HG03575 (cell line): ENCODE measurements around the gene TRIOBP.

Experiments
- ATAC-seq: cut with Tn5 transposase; IDR thresholded peaks from one replicate; pipeline ENCODE4 v1.9.1; 2021; ENCODE audit not compliant: unreplicated experiment, insufficient number of reproducible peaks, low FRiP score; ENCODE audit errors: extremely low read depth

The TRIOBP gene

GRCh38 chr22:37664249-37665101, 32.4 kb upstream of the TRIOBP start:
- ATAC-seq, result no peak

DNA sequence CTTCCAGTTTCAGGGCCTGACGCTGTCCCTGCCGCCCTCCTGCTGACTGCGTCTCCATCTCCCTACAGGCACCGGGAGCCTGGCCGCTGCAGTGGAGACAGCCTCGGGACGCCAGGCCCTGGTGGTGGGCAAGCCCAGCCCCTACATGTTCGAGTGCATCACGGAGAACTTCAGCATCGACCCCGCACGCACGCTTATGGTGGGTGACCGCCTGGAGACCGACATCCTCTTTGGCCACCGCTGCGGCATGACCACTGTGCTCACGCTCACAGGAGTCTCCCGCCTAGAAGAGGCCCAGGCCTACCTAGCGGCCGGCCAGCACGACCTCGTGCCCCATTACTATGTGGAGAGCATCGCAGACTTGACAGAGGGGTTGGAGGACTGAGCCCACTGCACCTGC, 31.4 kb upstream of the TRIOBP start:
- ATAC-seq, result no peak

DNA sequence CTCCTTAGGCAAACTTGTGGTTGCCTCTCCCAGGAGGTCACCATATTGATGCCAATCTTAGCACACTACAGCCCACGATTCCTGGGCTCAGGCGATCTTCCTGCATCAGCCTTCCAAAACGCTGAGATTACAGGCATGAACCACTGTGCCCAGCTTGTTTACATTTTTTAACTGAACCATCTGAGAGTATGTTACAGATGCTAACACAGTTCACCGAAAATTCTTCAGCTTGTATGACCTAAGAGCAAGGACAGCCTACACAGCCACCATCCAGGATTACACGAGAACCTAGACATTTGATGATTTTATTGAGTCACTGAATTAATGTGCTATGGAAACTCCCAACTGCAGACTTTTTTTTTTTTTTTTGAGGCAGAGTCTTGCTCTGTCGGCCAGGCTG, 27.3 kb upstream of the TRIOBP start:
- ATAC-seq, result no peak

DNA sequence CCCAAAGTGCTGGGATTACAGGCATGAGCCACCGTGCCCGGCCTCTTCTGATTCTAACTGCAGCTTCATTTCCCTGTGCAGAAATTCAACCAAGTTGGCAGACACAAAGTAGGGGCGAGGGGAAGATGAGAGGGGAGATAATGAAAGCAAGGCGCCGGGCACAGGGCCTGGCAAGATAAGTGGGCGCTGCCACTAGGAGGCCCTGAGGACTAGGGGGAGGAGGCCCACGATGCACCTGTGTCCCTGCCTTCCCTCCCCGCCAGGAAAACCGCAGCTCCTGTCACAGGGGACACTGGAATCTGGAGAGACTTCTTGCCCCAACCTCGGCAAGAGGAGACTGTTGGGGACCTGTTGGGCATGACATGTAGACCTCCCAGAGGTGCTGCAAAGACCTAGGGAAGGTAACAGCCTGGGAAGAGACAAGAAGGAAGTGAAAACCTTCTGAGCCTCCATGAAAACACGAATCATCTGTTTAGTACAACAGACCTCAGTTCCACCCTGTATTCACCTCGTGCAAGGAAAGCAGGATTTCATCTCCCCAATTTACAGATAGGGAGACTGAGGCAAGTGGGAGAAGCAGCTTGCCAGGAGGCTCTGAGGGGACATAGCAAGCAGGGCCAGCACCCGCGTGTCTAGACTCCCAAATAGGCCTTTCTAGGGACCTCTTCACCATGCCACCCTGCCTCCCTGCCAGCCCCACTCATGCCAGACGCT, 24.5 kb upstream of the TRIOBP start:
- ATAC-seq, result no peak

DNA sequence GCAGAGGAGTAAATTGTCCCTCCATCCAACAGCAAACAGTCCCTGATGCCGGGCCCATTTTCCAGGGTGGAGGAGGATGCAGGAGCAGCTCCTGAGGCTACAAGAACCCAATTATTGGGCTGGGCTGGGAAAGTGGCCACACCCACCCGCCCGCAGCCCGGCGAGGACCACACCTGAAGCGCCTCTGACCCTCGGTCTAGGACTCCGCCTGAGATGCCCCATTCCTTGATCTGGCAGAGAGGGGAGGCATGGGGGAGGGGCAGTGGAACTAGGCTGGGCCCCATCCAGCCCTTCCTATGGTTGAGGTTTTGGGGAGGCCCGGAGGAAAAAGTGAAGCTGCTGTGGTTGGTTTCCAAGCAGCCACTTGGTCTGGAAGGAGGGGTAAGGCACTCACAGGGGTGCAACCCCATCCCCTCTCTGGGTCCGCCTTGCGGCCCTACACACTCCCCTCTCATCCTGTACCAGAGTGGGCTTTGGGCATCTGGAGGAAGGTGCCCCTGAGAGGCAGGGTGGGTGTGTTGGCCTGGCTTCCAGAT, 23.9 kb upstream of the TRIOBP start:
- ATAC-seq, result no peak

DNA sequence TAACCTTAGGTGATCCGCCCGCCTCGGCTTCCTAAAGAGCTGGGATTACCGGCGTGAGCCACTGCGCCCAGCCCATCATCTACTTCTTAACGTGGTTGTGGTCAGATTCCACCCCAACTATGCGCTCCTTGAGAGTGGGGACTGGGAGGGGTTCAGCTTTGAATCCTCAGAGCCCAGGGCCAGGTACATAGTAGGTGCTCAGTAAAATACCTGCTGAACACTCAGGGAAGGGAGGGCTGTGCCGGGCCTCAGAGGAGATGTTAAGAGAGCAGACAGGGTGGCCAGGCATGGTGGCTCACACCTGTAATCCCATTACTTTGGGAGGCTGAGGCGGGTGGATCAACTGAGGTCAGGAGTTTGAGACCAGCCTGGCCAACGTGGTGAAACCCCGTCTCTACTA, 22.6 kb upstream of the TRIOBP start:
- no peak for ATAC-seq

DNA sequence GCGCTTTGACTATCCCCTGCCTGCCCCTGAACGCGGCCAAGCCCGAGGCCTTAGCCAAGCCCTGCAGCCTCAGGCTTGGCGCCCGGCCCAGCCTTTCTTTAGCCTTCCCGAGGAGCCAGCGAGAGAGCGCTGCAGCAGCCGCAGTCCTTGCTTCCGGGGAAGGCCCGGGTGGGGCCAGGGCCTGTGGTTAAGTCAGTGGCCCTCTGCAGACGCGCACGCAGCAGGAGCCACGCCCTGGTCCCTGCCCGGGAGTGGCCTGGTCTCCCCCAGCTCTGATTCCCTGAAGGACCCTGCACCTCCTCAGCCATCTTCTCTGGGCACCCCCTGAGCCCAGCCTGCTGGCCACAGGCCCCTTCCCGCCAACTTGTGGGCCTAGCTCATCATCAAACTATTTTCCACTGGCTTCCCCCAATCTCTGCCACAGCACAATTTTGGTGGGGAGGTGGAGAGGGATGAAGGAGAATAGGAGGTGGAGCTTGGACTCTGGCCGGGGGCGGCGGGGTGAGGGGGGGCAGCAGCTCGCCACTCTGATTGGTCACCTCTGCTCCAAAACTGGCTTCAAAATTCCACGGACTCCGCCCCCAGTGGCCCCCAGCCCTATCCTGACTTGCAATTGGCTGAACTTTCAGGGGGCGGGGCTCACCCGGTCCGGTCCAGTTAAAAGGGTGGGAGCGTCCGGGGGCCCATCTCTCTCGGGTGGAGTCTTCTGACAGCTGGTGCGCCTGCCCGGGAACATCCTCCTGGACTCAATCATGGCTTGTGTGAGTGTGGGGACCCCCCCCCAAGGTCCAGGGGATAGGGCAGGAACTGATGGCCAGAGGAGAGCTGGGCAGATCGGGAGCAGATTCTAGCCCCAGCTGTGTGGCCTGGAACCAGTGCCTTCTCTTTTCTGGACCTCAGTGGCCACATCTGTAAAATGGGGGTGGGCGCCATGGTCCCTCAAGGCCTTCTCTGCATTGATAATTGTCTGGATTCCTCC, 21.6 kb upstream of the TRIOBP start, which contains the start of gene LGALS1:
TSS of gene LGALS1 (plus strand) at position 686 of the 979 bp plus-strand sequence. CDS start at position 753, 67 bp downstream.
- ATAC-seq, result no peak

GRCh38 chr22:37675930-37676735, 20.7 kb upstream of the TRIOBP start:
- ATAC-seq, result no peak

DNA sequence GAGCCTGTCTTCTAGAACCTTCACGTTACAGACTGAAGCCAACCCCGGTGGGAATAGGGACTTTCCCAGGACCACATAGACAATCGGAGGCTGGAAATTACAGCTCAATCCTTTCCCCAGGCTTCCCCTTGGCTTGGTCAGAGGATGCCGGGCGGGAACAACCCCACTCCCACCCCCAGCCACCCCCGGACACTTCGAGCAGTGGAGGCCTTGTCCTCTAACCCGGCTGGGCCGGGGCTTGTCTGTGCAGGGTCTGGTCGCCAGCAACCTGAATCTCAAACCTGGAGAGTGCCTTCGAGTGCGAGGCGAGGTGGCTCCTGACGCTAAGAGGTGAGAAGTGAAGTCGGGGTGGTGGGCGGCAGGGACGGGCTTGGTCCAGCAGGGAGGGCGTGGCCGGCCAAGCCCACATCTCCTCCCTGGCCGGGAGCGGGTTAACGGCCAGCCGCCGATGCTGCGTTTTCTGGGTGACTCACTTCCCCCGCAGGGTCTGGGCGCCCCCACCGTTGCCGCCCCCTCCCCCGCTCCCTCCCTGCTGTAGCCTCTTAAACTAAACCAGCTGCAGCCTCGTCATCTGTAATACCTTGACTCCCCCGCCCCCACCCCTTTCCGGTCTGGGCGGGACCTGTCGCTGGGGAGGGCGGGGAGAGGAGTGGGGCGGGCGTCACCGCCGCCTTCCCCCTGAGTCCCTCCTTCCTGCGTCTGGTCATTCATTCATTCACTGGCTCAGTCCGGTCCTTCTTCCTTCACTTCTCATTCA, 19.9 kb upstream of the TRIOBP start:
- no peak for ATAC-seq

GRCh38 chr22:37677493-37677974, 19.3 kb upstream of the TRIOBP start:
- no peak for ATAC-seq

- no peak for ATAC-seq
Observed at GRCh38 chr22:37678372-37678771, 18.5 kb upstream of the TRIOBP start.

GRCh38 chr22:37679670-37680069, 17.2 kb upstream of the TRIOBP start:
- ATAC-seq, result no peak

- no peak for ATAC-seq
Observed at GRCh38 chr22:37680191-37680851, 16.5 kb upstream of the TRIOBP start.

GRCh38 chr22:37681001-37681424, 15.8 kb upstream of the TRIOBP start:
- no peak for ATAC-seq

DNA sequence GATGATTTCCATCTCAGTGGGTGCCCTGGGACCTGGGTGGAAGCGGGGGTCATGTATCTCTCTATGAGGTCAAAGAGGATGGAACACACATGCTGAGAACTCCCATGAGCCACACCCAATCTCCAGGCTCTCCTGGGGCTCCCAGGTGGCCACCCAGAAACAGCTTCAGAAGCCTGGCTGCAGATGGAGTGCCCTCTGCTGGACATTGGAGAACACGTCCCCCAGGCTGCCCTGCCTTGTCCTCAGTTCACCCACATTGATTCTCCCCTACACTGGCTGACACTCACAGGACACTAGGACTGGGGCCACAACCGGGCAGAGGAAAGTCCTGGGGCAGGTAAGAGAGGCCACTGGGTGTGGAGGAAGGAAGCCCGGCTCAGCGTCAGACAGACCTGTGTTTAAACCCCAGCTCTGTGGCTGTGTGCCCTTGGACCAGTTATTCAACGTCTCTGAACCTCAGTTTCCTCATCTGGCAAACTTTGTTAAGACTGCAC, 15.2 kb upstream of the TRIOBP start:
- ATAC-seq, result no peak

- ATAC-seq, result no peak
Observed at GRCh38 chr22:37684803-37685615, 11.8 kb upstream of the TRIOBP start.
